Lung (tissue), 12 donors: ENCODE results near the gene ZFAND2B. TPM values are rescaled to one million over a fixed set of nuclear protein-coding genes. Genes with fewer than 3 reads are reported as not detected.

ENCODE experiments used
- ATAC-seq: fragments of 200-7000 bp; cut with Tn5 transposase; one replicate; pipeline ENCODE4 v1.9.1; 2020; ENCODE audit warnings: moderate number of reproducible peaks; ENCODE audit not compliant: insufficient read depth, low FRiP score
- DNase-seq, 3 donors: peaks; one replicate each; pipeline ENCODE4 v3.0.0-alpha.2; 2013 to 2017
- H3K27ac ChIP-seq, 2 donors: one replicate each; pipeline ENCODE4 v1.5.1; 2013; ENCODE audit warnings: mild to moderate bottlenecking in 2 of 2, moderate library complexity in 2 of 2, control low read depth in 1 of 2, inconsistent platforms in 1 of 2, low read depth in 1 of 2, low read length in 1 of 2
- H3K27me3 ChIP-seq, 3 donors: one replicate each; pipeline ENCODE4 v1.5.1; 2013; ENCODE audit warnings: low read length in 2 of 3; ENCODE audit not compliant: control insufficient read depth in 3 of 3, insufficient read depth in 3 of 3
- H3K36me3 ChIP-seq, 4 donors: one replicate each; pipeline ENCODE4 v1.5.1; 2013; ENCODE audit warnings: low read length in 4 of 4, mild to moderate bottlenecking in 1 of 4, moderate library complexity in 1 of 4; ENCODE audit not compliant: control insufficient read depth in 4 of 4, insufficient read depth in 4 of 4
- H3K4me1 ChIP-seq, 5 donors: one replicate each; pipeline ENCODE4 v1.5.1; 2013; ENCODE audit warnings: low read length in 5 of 5, mild to moderate bottlenecking in 2 of 5, moderate library complexity in 1 of 5; ENCODE audit not compliant: control insufficient read depth in 5 of 5, insufficient read depth in 5 of 5
- H3K4me3 ChIP-seq: one replicate; pipeline ENCODE4 v1.5.1; 2013; ENCODE audit warnings: mild to moderate bottlenecking, control low read depth, moderate library complexity
- H3K9ac ChIP-seq, 2 donors: one replicate each; pipeline ENCODE4 v1.5.1; 2013; ENCODE audit warnings: low read length in 2 of 2, control low read depth in 1 of 2; ENCODE audit not compliant: insufficient read depth in 1 of 2
- H3K9me3 ChIP-seq, 4 donors: one replicate each; pipeline ENCODE4 v1.5.1; 2013; ENCODE audit warnings: low read length in 3 of 4, mild to moderate bottlenecking in 1 of 4, moderate library complexity in 1 of 4; ENCODE audit not compliant: control insufficient read depth in 4 of 4, insufficient read depth in 3 of 4
- CTCF ChIP-seq: IDR thresholded peaks from 2 replicates; pipeline ENCODE4 v1.5.1; 2012; ENCODE audit warnings: mild to moderate bottlenecking; ENCODE audit errors: control extremely low read depth, extremely low read depth
- WGBS, 2 donors: extraction: QIAGEN DNeasy Blood & Tissue Kit; methylation state at CpG; one replicate each; pipeline ENCODE4 v1.1.7; 2013; 5-methylcytosine and 5-hydroxymethylcytosine counted together
- polyA plus RNA-seq, 2 donors: library from polyadenylated mRNA; stranded (reverse); fragments of 200-250 nt; gene quantifications; one replicate each; pipeline ENCODE4 v1.2.1, GENCODE V29; 2013
- total RNA-seq, 2 donors: library from RNA; depleted of rRNA in 1 of 2; stranded (reverse); fragments of >200 nt in 1 of 2; gene quantifications; one replicate each; pipeline ENCODE4 v1.2.1, GENCODE V29; 2014 to 2021
- donor health status: control.
- donor health status: control.
- donor health status: Bipolar disorder and iron deficiency.
- donor health status: healthy.
- donor health status: DM: yes; HTN: yes; CAD: no.

ZFAND2B gene
- total and polyA plus RNA-seq, 4 donors, result 28.2 to 45.1 (median 39.6) TPM

- DNase-seq (no peak), ATAC-seq (no peak)
- no peaks in the 10 kb centered on the region for H3K9me3 ChIP-seq
- peaks cover 0 to 22% (median 12%) of the 10 kb centered on the region in 5 donors for H3K4me1 ChIP-seq
- no peak overlapping the region for H3K9ac ChIP-seq
- H3K27me3 ChIP-seq, result no peaks in the 10 kb centered on the region
- H3K4me3 ChIP-seq, result no peak overlapping the region
- no peak overlapping the region for H3K27ac ChIP-seq
- no peak for TF ChIP-seq CTCF
- peaks cover 3 to 15% (median 13%) of the 10 kb centered on the region in 4 donors for H3K36me3 ChIP-seq
- WGBS, 2 donors, result 86 to 91% methylated on average over 5 of the region's 5 CpGs
These were observed 1.4 kb upstream of the ZFAND2B start for GRCh38 chr2:219205165-219205538.

- Histone ChIP-seq H3K36me3 (peaks cover 4 to 15% (median 15%) of the 10 kb centered on the region in 4 donors), H3K9me3 (no peaks in the 10 kb centered on the region), H3K27me3 (no peaks in the 10 kb centered on the region), H3K9ac (peak overlapping the region; percentile 95 to 97), H3K4me3 (peak overlapping the region; percentile 44), H3K4me1 (peaks cover 0 to 22% (median 12%) of the 10 kb centered on the region in 5 donors), H3K27ac (peak overlapping the region; percentile 79 to 93)
- no peak for DNase-seq
- TF ChIP-seq CTCF, result no peak
- ATAC-seq, result no peak
- 15 to 20% methylated on average over 7 of the region's 7 CpGs for WGBS, 2 donors
These were observed 628 bp upstream of the ZFAND2B start for GRCh38 chr2:219205981-219206327.

- peaks cover 0 to 22% (median 12%) of the 10 kb centered on the region in 5 donors for H3K4me1 ChIP-seq
- peaks cover 4 to 22% (median 16%) of the 10 kb centered on the region in 4 donors for H3K36me3 ChIP-seq
- TF ChIP-seq CTCF, result no peak
- WGBS, 2 donors, result 14 to 20% methylated on average over 22 of the region's 22 CpGs
- no peaks in the 10 kb centered on the region for H3K27me3 ChIP-seq
- no peaks in the 10 kb centered on the region for H3K9me3 ChIP-seq
- H3K27ac ChIP-seq, result peak overlapping the region; percentile 79 to 93
- ATAC-seq (peak; percentile 1), DNase-seq (peak in 2 of 3 donors; percentile 28 to 36)
- H3K4me3 ChIP-seq, result peak overlapping the region; percentile 64
- H3K9ac ChIP-seq, result peak overlapping the region; percentile 28 to 82
These were observed 727 bp downstream of the ZFAND2B start for GRCh38 chr2:219207134-219207883.
